H1 (cell line): ENCODE results near the gene KRTAP10-2. TPM values are rescaled to one million over a fixed set of nuclear protein-coding genes. Genes with fewer than 3 reads are reported as not detected.

Experiments
- CHD7 ChIP-seq: fragments of 300-600 bp; sonication (generic); IDR thresholded peaks from 2 replicates; pipeline ENCODE4 v1.7.1; 2012; ENCODE audit warnings: low read length, moderate library complexity, mild to moderate bottlenecking, inconsistent platforms; ENCODE audit not compliant: insufficient replicate concordance
- EP300 ChIP-seq, 2 experiments: IDR thresholded peaks; 1 replicate in 1 of 2; 2 replicates in 1 of 2; pipeline ENCODE4 v1.6.1; 2011 to 2012; ENCODE audit warnings: low read depth in 2 of 2, low read length in 2 of 2, mild to moderate bottlenecking in 2 of 2, borderline replicate concordance in 1 of 2, inconsistent platforms in 1 of 2, moderate library complexity in 1 of 2
- polyA plus RNA-seq, 7 experiments: library from polyadenylated mRNA; depleted of rRNA in 3 of 7; stranded (reverse) in 5 of 7; unstranded in 2 of 7; fragments of >200 nt in 5 of 7; fragments of 200-250 nt in 2 of 7; gene quantifications; 1 replicate in 5 of 7; 2 replicates in 1 of 7; 4 replicates in 1 of 7; pipeline versions ENCODE4 v1.2.1 to v1.2.3, GENCODE V29; 2011 to 2013; ENCODE audit warnings: missing spikeins in 2 of 7, mixed read lengths in 2 of 7
- total RNA-seq: library from RNA; stranded (reverse); fragmentation: NEBNext Ultra II Directional; extraction: Animal tissue kit (Norgen Biotek cat#: 25700); gene quantifications from 2 replicates; pipeline ENCODE4 v1.2.1, GENCODE V29; 2021

The KRTAP10-2 gene
- total and polyA plus RNA-seq, 2 of the 8 experiments (the other 6 are each of a cell fraction or from before 2014, with no cell fraction given), result 0.11 TPM; not detected in 1

DNA sequence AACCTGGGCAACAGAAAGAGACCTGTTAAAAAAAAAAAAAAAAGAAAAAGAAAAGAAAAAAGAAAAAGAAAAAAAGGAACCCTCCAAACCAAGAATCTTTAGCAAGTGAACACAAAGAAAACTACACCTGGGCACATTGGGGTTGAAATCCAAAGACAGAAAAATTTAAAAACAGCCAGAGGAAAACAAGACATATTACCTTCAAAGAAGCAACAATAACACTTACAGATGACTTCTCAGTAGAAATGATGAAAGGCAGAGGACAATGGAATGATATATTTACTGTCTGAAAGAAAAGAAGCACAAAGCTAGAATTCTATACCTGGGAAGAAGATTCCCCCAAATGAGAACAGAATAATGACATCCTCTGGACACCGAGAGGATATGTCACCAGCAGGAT lies 8.6 kb downstream of the KRTAP10-2 start (continued):
- TF ChIP-seq CHD7 (no peak), EP300 (IDR thresholded peaks at IDR 0.05; ENCODE audit: borderline replicate concordance in 1 of 2, low read depth in 2 of 2, low read length in 2 of 2) (no peak)
